Neural cell (in vitro differentiated cells): ENCODE measurements around the gene ARHGAP10.

Experiments
- EP300 ChIP-seq: fragments of 450-650 bp; conservative IDR thresholded peaks from 2 replicates; pipeline ENCODE4 v1.6.1; 2014; ENCODE audit warnings: antibody characterized with exemption, mild to moderate bottlenecking, moderate library complexity; ENCODE audit not compliant: poor library complexity, severe bottlenecking
- EZH2 ChIP-seq: fragments of 200-600, 300-800 bp; shearing (Covaris generic), sonication (generic); IDR thresholded peaks from 2 replicates; pipeline ENCODE4 v1.6.1; 2014; ENCODE audit warnings: antibody characterized with exemption, low read length, borderline replicate concordance, mild to moderate bottlenecking; ENCODE audit not compliant: insufficient read depth, poor library complexity, severe bottlenecking
- MXI1 ChIP-seq: fragments of 450-650 bp; conservative IDR thresholded peaks from 2 replicates; pipeline ENCODE4 v1.6.1; 2014; ENCODE audit warnings: antibody characterized with exemption, mild to moderate bottlenecking; ENCODE audit not compliant: poor library complexity, severe bottlenecking
- POLR2AphosphoS5 ChIP-seq: IDR thresholded peaks from 2 replicates; pipeline ENCODE4 v1.6.1; 2012
- RAD21 ChIP-seq: fragments of 450-650 bp; conservative IDR thresholded peaks from 2 replicates; pipeline ENCODE4 v1.6.1; 2014; ENCODE audit warnings: antibody characterized with exemption, mild to moderate bottlenecking, moderate library complexity
- SMC3 ChIP-seq: fragments of 450-650 bp; conservative IDR thresholded peaks from 2 replicates; pipeline ENCODE4 v1.6.1; 2014; ENCODE audit warnings: antibody characterized with exemption, mild to moderate bottlenecking, moderate library complexity; ENCODE audit not compliant: poor library complexity
- TAF1 ChIP-seq: IDR thresholded peaks from 2 replicates; pipeline ENCODE4 v1.6.1; 2012; ENCODE audit warnings: low read depth
- TF ChIP-seq, protein P1 (sequence below): fragments of 450-650 bp; IDR thresholded peaks from 2 replicates; pipeline ENCODE4 v1.5.1; 2014; ENCODE audit warnings: antibody characterized with exemption, mild to moderate bottlenecking, moderate library complexity; ENCODE audit not compliant: poor library complexity, severe bottlenecking
- TF ChIP-seq, protein P2 (sequence below): IDR thresholded peaks from 2 replicates; pipeline ENCODE4 v1.6.1; 2012; ENCODE audit warnings: borderline replicate concordance

DNA sequence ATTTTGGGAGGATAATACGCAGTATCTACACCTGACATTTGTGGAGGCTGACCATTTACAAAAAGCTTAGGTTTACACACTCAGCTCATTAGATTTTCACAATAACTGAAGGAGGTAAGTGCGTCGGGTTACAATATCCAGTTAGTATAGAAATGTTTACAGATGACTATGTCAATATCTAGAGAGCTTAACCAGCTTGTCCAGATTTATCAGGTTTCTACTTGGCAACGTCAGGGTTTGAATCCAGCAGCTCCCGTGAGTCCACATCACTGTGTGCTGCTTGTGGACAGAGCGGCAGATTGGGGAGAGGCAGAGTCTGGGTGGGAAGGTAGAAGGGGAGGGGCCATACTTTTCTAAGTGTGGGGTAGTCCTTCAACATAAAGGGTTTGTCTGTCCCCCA is 28.3 kb downstream of the ARHGAP10 start:
- TF ChIP-seq, protein P1, sequence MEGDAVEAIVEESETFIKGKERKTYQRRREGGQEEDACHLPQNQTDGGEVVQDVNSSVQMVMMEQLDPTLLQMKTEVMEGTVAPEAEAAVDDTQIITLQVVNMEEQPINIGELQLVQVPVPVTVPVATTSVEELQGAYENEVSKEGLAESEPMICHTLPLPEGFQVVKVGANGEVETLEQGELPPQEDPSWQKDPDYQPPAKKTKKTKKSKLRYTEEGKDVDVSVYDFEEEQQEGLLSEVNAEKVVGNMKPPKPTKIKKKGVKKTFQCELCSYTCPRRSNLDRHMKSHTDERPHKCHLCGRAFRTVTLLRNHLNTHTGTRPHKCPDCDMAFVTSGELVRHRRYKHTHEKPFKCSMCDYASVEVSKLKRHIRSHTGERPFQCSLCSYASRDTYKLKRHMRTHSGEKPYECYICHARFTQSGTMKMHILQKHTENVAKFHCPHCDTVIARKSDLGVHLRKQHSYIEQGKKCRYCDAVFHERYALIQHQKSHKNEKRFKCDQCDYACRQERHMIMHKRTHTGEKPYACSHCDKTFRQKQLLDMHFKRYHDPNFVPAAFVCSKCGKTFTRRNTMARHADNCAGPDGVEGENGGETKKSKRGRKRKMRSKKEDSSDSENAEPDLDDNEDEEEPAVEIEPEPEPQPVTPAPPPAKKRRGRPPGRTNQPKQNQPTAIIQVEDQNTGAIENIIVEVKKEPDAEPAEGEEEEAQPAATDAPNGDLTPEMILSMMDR: no peak
- TF ChIP-seq EP300 (no peak), EZH2 (no peak), SMC3 (no peak), POLR2AphosphoS5 (no peak), TAF1 (no peak), RAD21 (no peak), MXI1 (no peak)
- TF ChIP-seq, protein P2, sequence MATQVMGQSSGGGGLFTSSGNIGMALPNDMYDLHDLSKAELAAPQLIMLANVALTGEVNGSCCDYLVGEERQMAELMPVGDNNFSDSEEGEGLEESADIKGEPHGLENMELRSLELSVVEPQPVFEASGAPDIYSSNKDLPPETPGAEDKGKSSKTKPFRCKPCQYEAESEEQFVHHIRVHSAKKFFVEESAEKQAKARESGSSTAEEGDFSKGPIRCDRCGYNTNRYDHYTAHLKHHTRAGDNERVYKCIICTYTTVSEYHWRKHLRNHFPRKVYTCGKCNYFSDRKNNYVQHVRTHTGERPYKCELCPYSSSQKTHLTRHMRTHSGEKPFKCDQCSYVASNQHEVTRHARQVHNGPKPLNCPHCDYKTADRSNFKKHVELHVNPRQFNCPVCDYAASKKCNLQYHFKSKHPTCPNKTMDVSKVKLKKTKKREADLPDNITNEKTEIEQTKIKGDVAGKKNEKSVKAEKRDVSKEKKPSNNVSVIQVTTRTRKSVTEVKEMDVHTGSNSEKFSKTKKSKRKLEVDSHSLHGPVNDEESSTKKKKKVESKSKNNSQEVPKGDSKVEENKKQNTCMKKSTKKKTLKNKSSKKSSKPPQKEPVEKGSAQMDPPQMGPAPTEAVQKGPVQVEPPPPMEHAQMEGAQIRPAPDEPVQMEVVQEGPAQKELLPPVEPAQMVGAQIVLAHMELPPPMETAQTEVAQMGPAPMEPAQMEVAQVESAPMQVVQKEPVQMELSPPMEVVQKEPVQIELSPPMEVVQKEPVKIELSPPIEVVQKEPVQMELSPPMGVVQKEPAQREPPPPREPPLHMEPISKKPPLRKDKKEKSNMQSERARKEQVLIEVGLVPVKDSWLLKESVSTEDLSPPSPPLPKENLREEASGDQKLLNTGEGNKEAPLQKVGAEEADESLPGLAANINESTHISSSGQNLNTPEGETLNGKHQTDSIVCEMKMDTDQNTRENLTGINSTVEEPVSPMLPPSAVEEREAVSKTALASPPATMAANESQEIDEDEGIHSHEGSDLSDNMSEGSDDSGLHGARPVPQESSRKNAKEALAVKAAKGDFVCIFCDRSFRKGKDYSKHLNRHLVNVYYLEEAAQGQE: no peak
